Measurements from ENCODE around the gene ADD3. TPM values are rescaled to one million over a fixed set of nuclear protein-coding genes. Genes with fewer than 3 reads are reported as not detected.
"Not testable (repeated sequence)": the region's sequence is repeated elsewhere in the genome, so short reads cannot be mapped to it uniquely, and the experiment has no call there.

Gene ADD3
- polyA plus RNA-seq, 1 donor (not counting 4 experiments of a cell fraction or from before 2014, with no cell fraction given) = 61.7 TPM

DNA sequence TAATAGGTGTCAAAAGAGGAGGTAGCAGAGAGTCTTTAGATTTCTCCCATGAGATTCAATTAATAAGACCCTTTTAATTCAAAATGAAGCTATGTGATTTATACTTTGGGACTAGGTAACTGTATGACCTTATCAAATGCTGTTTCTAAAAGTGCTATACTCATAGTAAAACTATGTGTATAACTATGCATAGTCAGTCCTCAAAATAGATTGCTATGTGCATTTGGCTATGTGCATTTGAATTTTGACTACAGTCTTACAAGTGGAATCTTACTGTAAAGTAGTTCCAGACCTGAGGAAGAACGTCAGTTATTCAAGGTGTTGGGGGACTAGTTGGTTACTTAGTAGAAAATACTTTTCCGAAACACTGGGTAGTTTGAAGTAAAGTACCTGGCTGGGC, 36.9 kb downstream of the ADD3 start:
- no peak overlapping the region for H3K9ac ChIP-seq (ENCODE audit: control insufficient read depth, extremely low read depth, insufficient read depth, low read length)
- H3K27me3 ChIP-seq (ENCODE audit: control insufficient read depth, extremely low read depth, insufficient read depth, low read length) = no peaks in the 10 kb centered on the region
- no peaks in the 10 kb centered on the region for H3K36me3 ChIP-seq (ENCODE audit: control insufficient read depth in 2 of 2, extremely low read depth in 1 of 2, insufficient read depth in 2 of 2, low read length in 2 of 2)
- H3K4me2 ChIP-seq (ENCODE audit: control insufficient read depth, extremely low read depth, insufficient read depth, low read depth, low read length) = no peak overlapping the region
- dilution Hi-C loops (cut with MboI; ENCODE audit: extremely low pct_ligation_motif_present, low sequenced_read_pairs) = no loop called here
- no peak overlapping the region for H3K4me3 ChIP-seq (ENCODE audit: control insufficient read depth in 2 of 3, extremely low read depth in 1 of 3, insufficient read depth in 2 of 3, low read depth in 1 of 3, low read length in 3 of 3)
- H3K9me3 ChIP-seq (ENCODE audit: control insufficient read depth, low read depth, low read length) = no peaks in the 10 kb centered on the region
- no peak for FAIRE-seq
- no peaks in the 10 kb centered on the region for H3K9me1 ChIP-seq (ENCODE audit: control insufficient read depth, extremely low read depth, insufficient read depth, low read length)
- H3K27ac ChIP-seq (ENCODE audit: control insufficient read depth, insufficient read depth, low read length) = no peak overlapping the region
- H3K4me1 ChIP-seq (ENCODE audit: control insufficient read depth, extremely low read depth, insufficient read depth, low read length) = peaks cover 12% of the 10 kb centered on the region
- TF ChIP-seq EZH2 (IDR thresholded peaks at IDR 0.05; ENCODE audit: low read length) = no peak
- TF ChIP-seq, protein P1, sequence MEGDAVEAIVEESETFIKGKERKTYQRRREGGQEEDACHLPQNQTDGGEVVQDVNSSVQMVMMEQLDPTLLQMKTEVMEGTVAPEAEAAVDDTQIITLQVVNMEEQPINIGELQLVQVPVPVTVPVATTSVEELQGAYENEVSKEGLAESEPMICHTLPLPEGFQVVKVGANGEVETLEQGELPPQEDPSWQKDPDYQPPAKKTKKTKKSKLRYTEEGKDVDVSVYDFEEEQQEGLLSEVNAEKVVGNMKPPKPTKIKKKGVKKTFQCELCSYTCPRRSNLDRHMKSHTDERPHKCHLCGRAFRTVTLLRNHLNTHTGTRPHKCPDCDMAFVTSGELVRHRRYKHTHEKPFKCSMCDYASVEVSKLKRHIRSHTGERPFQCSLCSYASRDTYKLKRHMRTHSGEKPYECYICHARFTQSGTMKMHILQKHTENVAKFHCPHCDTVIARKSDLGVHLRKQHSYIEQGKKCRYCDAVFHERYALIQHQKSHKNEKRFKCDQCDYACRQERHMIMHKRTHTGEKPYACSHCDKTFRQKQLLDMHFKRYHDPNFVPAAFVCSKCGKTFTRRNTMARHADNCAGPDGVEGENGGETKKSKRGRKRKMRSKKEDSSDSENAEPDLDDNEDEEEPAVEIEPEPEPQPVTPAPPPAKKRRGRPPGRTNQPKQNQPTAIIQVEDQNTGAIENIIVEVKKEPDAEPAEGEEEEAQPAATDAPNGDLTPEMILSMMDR (optimal IDR thresholded peaks at IDR 0.05 in 1 of 3, IDR thresholded peaks at IDR 0.05 in 1 of 3, conservative IDR thresholded peaks at IDR 0.05 in 1 of 3; ENCODE audit: extremely low read depth in 1 of 3, insufficient read depth in 2 of 3, low read length in 3 of 3) = no peak
- H2AFZ ChIP-seq (ENCODE audit: control insufficient read depth, low read length) = no peak overlapping the region
- H4K20me1 ChIP-seq (ENCODE audit: control insufficient read depth, extremely low read depth, insufficient read depth, low read length) = no peaks in the 10 kb centered on the region
- peaks cover 1% of the 10 kb centered on the region for H3K79me2 ChIP-seq (ENCODE audit: control insufficient read depth, insufficient read depth, low read length)
- no peak for DNase-seq (ENCODE audit: low read depth, low spot score)

GRCh38 chr10:110045772-110046171, 38.0 kb downstream of the ADD3 start:
- dilution Hi-C loops (cut with MboI; ENCODE audit: extremely low pct_ligation_motif_present, low sequenced_read_pairs) = no loop called here
- Histone ChIP-seq H3K27ac (ENCODE audit: control insufficient read depth, insufficient read depth, low read length) (no peak overlapping the region), H2AFZ (ENCODE audit: control insufficient read depth, low read length) (no peak overlapping the region), H3K36me3 (ENCODE audit: control insufficient read depth in 2 of 2, extremely low read depth in 1 of 2, insufficient read depth in 2 of 2, low read length in 2 of 2) (no peaks in the 10 kb centered on the region), H3K4me2 (ENCODE audit: control insufficient read depth, extremely low read depth, insufficient read depth, low read depth, low read length) (no peak overlapping the region), H3K27me3 (ENCODE audit: control insufficient read depth, extremely low read depth, insufficient read depth, low read length) (no peaks in the 10 kb centered on the region), H3K4me1 (ENCODE audit: control insufficient read depth, extremely low read depth, insufficient read depth, low read length) (peaks cover 11% of the 10 kb centered on the region), H3K9me3 (ENCODE audit: control insufficient read depth, low read depth, low read length) (no peaks in the 10 kb centered on the region), H3K4me3 (ENCODE audit: control insufficient read depth in 2 of 3, extremely low read depth in 1 of 3, insufficient read depth in 2 of 3, low read depth in 1 of 3, low read length in 3 of 3) (no peak overlapping the region), H4K20me1 (ENCODE audit: control insufficient read depth, extremely low read depth, insufficient read depth, low read length) (no peaks in the 10 kb centered on the region), H3K9me1 (ENCODE audit: control insufficient read depth, extremely low read depth, insufficient read depth, low read length) (no peaks in the 10 kb centered on the region), H3K9ac (ENCODE audit: control insufficient read depth, extremely low read depth, insufficient read depth, low read length) (no peak overlapping the region), H3K79me2 (ENCODE audit: control insufficient read depth, insufficient read depth, low read length) (peaks cover under 1% of the 10 kb centered on the region)
- TF ChIP-seq, protein P1 (optimal IDR thresholded peaks at IDR 0.05 in 1 of 3, IDR thresholded peaks at IDR 0.05 in 1 of 3, conservative IDR thresholded peaks at IDR 0.05 in 1 of 3; ENCODE audit: extremely low read depth in 1 of 3, insufficient read depth in 2 of 3, low read length in 3 of 3) = no peak
- no peak for TF ChIP-seq EZH2 (IDR thresholded peaks at IDR 0.05; ENCODE audit: low read length)
- DNase-seq (ENCODE audit: low read depth, low spot score) = no peak
- no peak for FAIRE-seq

- H3K4me2 ChIP-seq (ENCODE audit: control insufficient read depth, extremely low read depth, insufficient read depth, low read depth, low read length); H3K27me3 ChIP-seq (ENCODE audit: control insufficient read depth, extremely low read depth, insufficient read depth, low read length); H3K9ac ChIP-seq (ENCODE audit: control insufficient read depth, extremely low read depth, insufficient read depth, low read length); H3K4me1 ChIP-seq (ENCODE audit: control insufficient read depth, extremely low read depth, insufficient read depth, low read length); FAIRE-seq; H3K27ac ChIP-seq (ENCODE audit: control insufficient read depth, insufficient read depth, low read length); H3K4me3 ChIP-seq (ENCODE audit: control insufficient read depth in 2 of 3, extremely low read depth in 1 of 3, insufficient read depth in 2 of 3, low read depth in 1 of 3, low read length in 3 of 3); dilution Hi-C loops (cut with MboI; ENCODE audit: extremely low pct_ligation_motif_present, low sequenced_read_pairs); H4K20me1 ChIP-seq (ENCODE audit: control insufficient read depth, extremely low read depth, insufficient read depth, low read length); DNase-seq (ENCODE audit: low read depth, low spot score); H3K36me3 ChIP-seq (ENCODE audit: control insufficient read depth in 2 of 2, extremely low read depth in 1 of 2, insufficient read depth in 2 of 2, low read length in 2 of 2); H2AFZ ChIP-seq (ENCODE audit: control insufficient read depth, low read length); H3K9me3 ChIP-seq (ENCODE audit: control insufficient read depth, low read depth, low read length); H3K9me1 ChIP-seq (ENCODE audit: control insufficient read depth, extremely low read depth, insufficient read depth, low read length); H3K79me2 ChIP-seq (ENCODE audit: control insufficient read depth, insufficient read depth, low read length): not testable (repeated sequence)
Observed at GRCh38 chr10:110048145-110048544, 40.4 kb downstream of the ADD3 start.

All from keratinocyte (primary cell).